ENCODE results near the gene SFXN5. TPM values are rescaled to one million over a fixed set of nuclear protein-coding genes. Genes with fewer than 3 reads are reported as not detected.

Gene SFXN5
- polyA plus RNA-seq, 3 donors: 5.9 to 28.6 (median 9.5) TPM

DNA sequence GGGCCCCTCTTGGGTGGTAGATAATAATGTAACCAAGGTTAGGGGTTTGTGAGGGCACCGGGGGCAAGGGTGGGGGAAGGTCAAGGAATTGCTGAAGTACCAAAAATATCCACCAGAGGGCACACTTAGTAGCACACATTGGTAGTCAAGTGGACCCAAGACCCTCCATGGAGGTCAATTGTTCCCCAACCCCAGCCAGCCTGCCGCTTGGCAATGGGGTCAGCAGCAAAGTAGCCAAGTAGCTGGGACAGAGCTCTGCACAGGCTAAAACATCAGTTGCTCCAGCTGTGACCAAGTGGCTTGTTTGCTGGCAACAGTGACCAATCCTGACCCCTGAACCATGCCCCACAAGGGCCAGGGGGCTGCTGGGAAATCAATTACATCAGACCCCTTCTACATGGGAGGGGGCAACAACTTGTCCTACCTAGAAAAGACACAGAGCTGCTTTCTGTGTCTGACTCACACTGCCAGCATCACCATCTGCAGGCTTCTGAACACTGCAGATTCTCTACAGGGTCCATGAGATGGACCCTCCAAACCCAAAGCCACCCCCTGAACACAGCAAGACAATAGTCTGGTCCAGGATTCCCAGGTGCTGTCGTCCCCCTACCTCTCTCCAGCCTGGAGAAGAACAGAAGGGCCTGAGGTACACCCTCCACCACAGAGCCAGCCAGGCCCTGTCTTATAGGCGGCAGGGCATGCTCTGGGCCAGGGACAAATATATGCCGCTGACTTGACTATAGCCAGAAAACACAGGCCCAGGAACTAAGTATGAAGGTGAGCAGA, 78.2 kb downstream of the SFXN5 start:
- Histone ChIP-seq H2AFZ (ENCODE audit: insufficient read depth, low read depth, low read length, poor library complexity, severe bottlenecking) (no peak overlapping the region), H3K79me2 (ENCODE audit: insufficient read depth, low read length) (no peaks in the 10 kb centered on the region), H4K20me1 (ENCODE audit: insufficient read depth, low read length) (no peaks in the 10 kb centered on the region), H3K9me3 (replicated peaks in 1 of 2; ENCODE audit: control insufficient read depth in 1 of 2, insufficient read depth in 1 of 2, low read length in 2 of 2) (no peaks in the 10 kb centered on the region), H3K36me3 (replicated peaks in 1 of 2; ENCODE audit: control insufficient read depth in 1 of 2, insufficient read depth in 2 of 2, low read length in 2 of 2) (peaks cover 28 to 85% of the 10 kb centered on the region in 2 donors), H3K4me2 (replicated peaks; ENCODE audit: extremely low read depth, low read length, poor library complexity, severe bottlenecking) (no peak overlapping the region), H3K27me3 (ENCODE audit: control insufficient read depth in 2 of 2, insufficient read depth in 2 of 2, low read length in 2 of 2) (no peaks in the 10 kb centered on the region), H3K4me1 (ENCODE audit: control insufficient read depth in 1 of 2, insufficient read depth in 2 of 2, low read length in 2 of 2) (peaks cover 3 to 4% of the 10 kb centered on the region in 2 donors), H3K9ac (ENCODE audit: insufficient read depth, low read length, poor library complexity, severe bottlenecking) (no peak overlapping the region), H3K27ac (ENCODE audit: low read depth in 1 of 2, low read length in 2 of 2) (no peak overlapping the region), H3K4me3 (replicated peaks in 1 of 3; ENCODE audit: low read depth in 2 of 3, low read length in 3 of 3) (no peak overlapping the region)
- no peaks in the 10 kb centered on the region for H3K9me3 Mint-ChIP-seq
- peak; percentile 97 for TF ChIP-seq CTCF (IDR thresholded peaks at IDR 0.05)
- peak; percentile 26 to 54 (median 47) for DNase-seq
- peaks cover 5% of the 10 kb centered on the region for H3K4me1 Mint-ChIP-seq
- H3K36me3 Mint-ChIP-seq: peaks cover 47 to 70% of the 10 kb centered on the region in 2 donors
- intact Hi-C loops (cut with micrococcal nuclease): loop anchor here (1.0 to 5.0 kb wide), 3 partner anchors 77 to 184 kb away; partner anchors contain the start of gene SFXN5 (in 1 of the 2)
- H3K4me3 Mint-ChIP-seq: no peak overlapping the region
- H3K27me3 Mint-ChIP-seq (ENCODE audit: low read depth in 3 of 3): no peaks in the 10 kb centered on the region
- peak overlapping the region in 2 of 7 donors; percentile 32 to 36 for H3K27ac Mint-ChIP-seq
- WGBS (ENCODE audit: insufficient coverage): 44% methylated on average over 2 of the region's 5 CpGs

DNA sequence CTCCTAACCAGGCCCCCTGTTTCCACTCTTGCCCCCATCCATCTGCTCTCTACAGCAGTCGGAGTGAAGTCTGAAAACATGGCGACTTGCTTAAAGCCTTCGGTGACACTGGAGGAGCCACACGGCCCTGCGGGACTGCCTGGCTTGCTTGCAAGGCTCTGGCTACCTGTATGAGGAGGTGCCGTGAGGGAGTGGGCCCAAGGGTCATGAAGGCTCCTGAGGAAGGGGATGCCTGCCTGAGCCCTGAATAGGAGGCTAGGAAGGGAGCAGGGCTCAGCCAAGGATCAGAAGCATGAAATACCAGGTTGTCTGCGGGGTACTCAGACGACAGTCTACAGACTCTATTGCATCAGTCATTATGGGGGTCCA, 78.8 kb downstream of the SFXN5 start:
- Histone ChIP-seq H3K4me1 (ENCODE audit: control insufficient read depth in 1 of 2, insufficient read depth in 2 of 2, low read length in 2 of 2) (peaks cover 3 to 4% of the 10 kb centered on the region in 2 donors), H4K20me1 (ENCODE audit: insufficient read depth, low read length) (no peaks in the 10 kb centered on the region), H3K27ac (ENCODE audit: low read depth in 1 of 2, low read length in 2 of 2) (no peak overlapping the region), H3K4me3 (replicated peaks in 1 of 3; ENCODE audit: low read depth in 2 of 3, low read length in 3 of 3) (no peak overlapping the region), H3K9me3 (replicated peaks in 1 of 2; ENCODE audit: control insufficient read depth in 1 of 2, insufficient read depth in 1 of 2, low read length in 2 of 2) (no peaks in the 10 kb centered on the region), H3K27me3 (ENCODE audit: control insufficient read depth in 2 of 2, insufficient read depth in 2 of 2, low read length in 2 of 2) (no peaks in the 10 kb centered on the region), H3K9ac (ENCODE audit: insufficient read depth, low read length, poor library complexity, severe bottlenecking) (no peak overlapping the region), H3K79me2 (ENCODE audit: insufficient read depth, low read length) (no peaks in the 10 kb centered on the region), H3K4me2 (replicated peaks; ENCODE audit: extremely low read depth, low read length, poor library complexity, severe bottlenecking) (no peak overlapping the region), H2AFZ (ENCODE audit: insufficient read depth, low read depth, low read length, poor library complexity, severe bottlenecking) (no peak overlapping the region), H3K36me3 (replicated peaks in 1 of 2; ENCODE audit: control insufficient read depth in 1 of 2, insufficient read depth in 2 of 2, low read length in 2 of 2) (peaks cover 29 to 85% of the 10 kb centered on the region in 2 donors)
- Mint-ChIP-seq H3K27me3 (ENCODE audit: low read depth in 3 of 3) (no peaks in the 10 kb centered on the region), H3K36me3 (peaks cover 48 to 70% of the 10 kb centered on the region in 2 donors), H3K27ac (peak overlapping the region in 2 of 7 donors; percentile 32 to 36), H3K4me3 (no peak overlapping the region), H3K9me3 (no peaks in the 10 kb centered on the region), H3K4me1 (peaks cover 5% of the 10 kb centered on the region)
- WGBS (ENCODE audit: insufficient coverage): 88% methylated on average over 8 of the region's 8 CpGs
- intact Hi-C loops (cut with micrococcal nuclease): loop anchor here (1.0 to 5.0 kb wide), 3 partner anchors 78 to 185 kb away; partner anchors contain the start of gene SFXN5 (in 1 of the 2)
- no peak for TF ChIP-seq CTCF (IDR thresholded peaks at IDR 0.05)
- peak in 1 of 3 donors; percentile 2 for DNase-seq
